Pancreas (tissue), 10 donors: Measurements from ENCODE around the gene ZNF84. TPM values are rescaled to one million over a fixed set of nuclear protein-coding genes. Genes with fewer than 3 reads are reported as not detected.

ENCODE experiments used
- ATAC-seq, 4 donors: fragments of 200-7000 bp; cut with Tn5 transposase; one replicate each; pipeline versions ENCODE4 v1.8.0 to v1.9.1; 2020; ENCODE audit warnings: mild to moderate bottlenecking in 4 of 4, moderate library complexity in 4 of 4
- DNase-seq, 6 donors: peaks; one replicate each; pipeline ENCODE4 v3.0.0-alpha.2; 2020
- FAIRE-seq: peaks from 2 replicates; lab custom pipeline; 2012; peaks lifted over from hg19 to GRCh38; lab: Jason Lieb, UNC
- H3K27ac ChIP-seq, 4 donors: fragments of 200-600 bp; sonication (generic); 1 replicate in 3 of 4; 2 replicates in 1 of 4; pipeline versions ENCODE4 v1.5.0 to v1.8.0; 2020
- H3K27me3 ChIP-seq, 4 donors: fragments of 200-600 bp; one replicate each; pipeline ENCODE4 v1.8.0; 2021
- H3K36me3 ChIP-seq, 3 donors: fragments of 200-600 bp; sonication (generic) in 1 of 3; one replicate each; pipeline versions ENCODE4 v1.5.0 to v1.8.0; 2020 to 2021
- H3K4me1 ChIP-seq, 3 donors: fragments of 200-600 bp; one replicate each; pipeline ENCODE4 v1.8.0; 2021
- H3K4me3 ChIP-seq, 4 donors: fragments of 200-600 bp; sonication (generic) in 2 of 4; one replicate each; pipeline versions ENCODE4 v1.5.0 to v1.8.0; 2020 to 2021
- H3K9me3 ChIP-seq, 4 donors: fragments of 200-600 bp; one replicate each; pipeline ENCODE4 v1.8.0; 2021
- WGBS, 2 donors: extraction: QIAGEN DNeasy Blood & Tissue Kit; methylation state at CpG; one replicate each; pipeline ENCODE4 v1.1.7; 2013; 5-methylcytosine and 5-hydroxymethylcytosine counted together
- intact Hi-C, 3 donors: fragments of 100-400 bp; cut with DNase I; formaldehyde crosslinking; loops; one replicate each; pipeline versions ENCODE4 v1.11.1 to v1.14.2; 2022
- polyA plus RNA-seq, 2 donors: library from polyadenylated mRNA; stranded (reverse); fragments of 200-250 nt; gene quantifications; one replicate each; pipeline ENCODE4 v1.2.3, GENCODE V29; 2013
- total RNA-seq, 6 donors: library from RNA; stranded (reverse); fragmentation: NEBNext Ultra II Directional in 4 of 6; extraction: Animal tissue kit (Norgen Biotek cat#: 25700) in 4 of 6; gene quantifications; one replicate each; pipeline versions ENCODE4 v1.2.1 to v1.2.4, GENCODE V29; 2021 to 2023
- TF ChIP-seq, protein P1 (sequence below), 4 donors: fragments of 200-600 bp; sonication (generic) in 3 of 4; IDR thresholded peaks; one replicate each; pipeline versions ENCODE4 v1.5.0 to v1.8.0; 2021; ENCODE audit warnings: antibody characterized with exemption in 4 of 4
- donor health status: healthy with polysubstance abuse.
- donor health status: DM: no; HTN: no; CAD: no; lungs with moderate emphysema.
- donor health status: DM: no; HTN: no; CAD: no.
- donor health status: control.
- donor health status: control.
- donor health status: Bipolar disorder and iron deficiency.
- donor health status: DM: yes; HTN: yes; CAD: no.
- donor health status: DM: no; HTN: no; CAD: no.
- donor health status: DM: no; HTN: no; CAD: no.
- donor health status: DM: yes; HTN: yes; CAD: no.

The ZNF84 gene
- total and polyA plus RNA-seq, 8 donors: 7.8 to 17.4 (median 10.5) TPM

DNA sequence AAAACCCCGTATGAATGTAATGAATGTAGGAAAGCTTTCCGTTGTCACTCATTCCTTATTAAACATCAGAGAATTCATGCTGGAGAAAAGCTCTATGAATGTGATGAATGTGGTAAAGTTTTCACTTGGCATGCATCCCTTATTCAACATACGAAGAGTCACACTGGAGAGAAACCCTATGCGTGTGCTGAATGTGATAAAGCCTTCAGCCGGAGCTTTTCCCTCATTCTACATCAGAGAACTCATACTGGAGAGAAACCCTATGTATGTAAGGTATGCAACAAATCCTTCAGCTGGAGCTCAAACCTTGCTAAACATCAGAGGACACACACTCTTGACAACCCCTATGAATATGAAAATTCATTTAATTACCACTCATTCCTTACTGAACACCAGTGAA, 68.9 kb downstream of the ZNF84 start:
- Histone ChIP-seq H3K36me3 (peaks cover 9 to 53% (median 22%) of the 10 kb centered on the region in 3 donors), H3K9me3 (peaks cover 0 to 47% (median 18%) of the 10 kb centered on the region in 4 donors), H3K4me3 (no peak overlapping the region), H3K4me1 (no peaks in the 10 kb centered on the region), H3K27me3 (no peaks in the 10 kb centered on the region), H3K27ac (no peak overlapping the region)
- TF ChIP-seq, protein P1, sequence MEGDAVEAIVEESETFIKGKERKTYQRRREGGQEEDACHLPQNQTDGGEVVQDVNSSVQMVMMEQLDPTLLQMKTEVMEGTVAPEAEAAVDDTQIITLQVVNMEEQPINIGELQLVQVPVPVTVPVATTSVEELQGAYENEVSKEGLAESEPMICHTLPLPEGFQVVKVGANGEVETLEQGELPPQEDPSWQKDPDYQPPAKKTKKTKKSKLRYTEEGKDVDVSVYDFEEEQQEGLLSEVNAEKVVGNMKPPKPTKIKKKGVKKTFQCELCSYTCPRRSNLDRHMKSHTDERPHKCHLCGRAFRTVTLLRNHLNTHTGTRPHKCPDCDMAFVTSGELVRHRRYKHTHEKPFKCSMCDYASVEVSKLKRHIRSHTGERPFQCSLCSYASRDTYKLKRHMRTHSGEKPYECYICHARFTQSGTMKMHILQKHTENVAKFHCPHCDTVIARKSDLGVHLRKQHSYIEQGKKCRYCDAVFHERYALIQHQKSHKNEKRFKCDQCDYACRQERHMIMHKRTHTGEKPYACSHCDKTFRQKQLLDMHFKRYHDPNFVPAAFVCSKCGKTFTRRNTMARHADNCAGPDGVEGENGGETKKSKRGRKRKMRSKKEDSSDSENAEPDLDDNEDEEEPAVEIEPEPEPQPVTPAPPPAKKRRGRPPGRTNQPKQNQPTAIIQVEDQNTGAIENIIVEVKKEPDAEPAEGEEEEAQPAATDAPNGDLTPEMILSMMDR (IDR thresholded peaks at IDR 0.05): no peak
- no peak for FAIRE-seq
- 96 to 99% methylated on average over 5 of the region's 5 CpGs for WGBS, 2 donors
- ATAC-seq: no peak
- DNase-seq: no peak
- intact Hi-C loops: no loop called here

DNA sequence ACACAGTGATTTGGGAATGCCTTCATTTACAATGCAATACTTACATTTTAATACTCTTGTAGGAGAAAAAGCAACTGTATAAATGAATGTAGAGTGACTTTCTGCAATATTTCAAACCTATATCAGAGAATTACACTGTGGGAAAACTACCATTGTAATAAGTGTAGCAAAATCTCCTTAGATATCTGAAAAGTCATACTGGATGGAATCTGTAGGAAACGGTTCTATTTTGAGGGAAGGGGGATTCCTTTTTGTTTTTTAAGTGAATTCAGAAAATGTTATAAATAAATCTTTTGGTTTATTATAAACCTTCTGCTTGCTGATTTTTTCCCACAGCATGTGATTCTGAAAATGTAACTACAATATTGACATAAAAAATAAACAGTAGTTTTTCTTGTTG, 69.8 kb downstream of the ZNF84 start:
- 90 to 92% methylated on average over 1 of the region's 1 CpG for WGBS, 2 donors
- Histone ChIP-seq H3K4me3 (no peak overlapping the region), H3K27me3 (no peaks in the 10 kb centered on the region), H3K27ac (no peak overlapping the region), H3K36me3 (peaks cover 9 to 44% (median 22%) of the 10 kb centered on the region in 3 donors), H3K4me1 (no peaks in the 10 kb centered on the region), H3K9me3 (peaks cover 0 to 46% (median 18%) of the 10 kb centered on the region in 4 donors)
- FAIRE-seq (no peak), DNase-seq (no peak), ATAC-seq (no peak)
- intact Hi-C loops: no loop called here
- TF ChIP-seq, protein P1 (IDR thresholded peaks at IDR 0.05): no peak

DNA sequence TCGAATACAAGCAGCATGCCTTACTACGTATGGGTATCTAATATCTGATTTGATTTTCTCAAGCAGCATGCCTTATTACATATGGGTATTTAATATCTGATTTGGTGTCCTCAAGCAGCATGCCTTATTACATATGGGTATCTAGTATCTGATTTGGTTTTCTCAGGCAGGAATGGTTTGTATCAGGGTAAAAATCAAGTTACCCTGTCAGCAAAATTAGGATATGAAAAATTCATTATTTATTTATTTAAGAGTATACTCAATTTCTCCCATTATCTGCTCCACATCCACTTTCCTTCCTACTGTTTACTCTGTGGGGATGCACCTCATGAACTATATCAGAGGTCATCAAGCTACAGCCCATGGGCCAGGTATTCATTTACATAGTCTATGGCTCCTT, 70.8 kb downstream of the ZNF84 start:
- WGBS, 2 donors: 97 to 98% methylated on average over 2 of the region's 2 CpGs
- peaks cover 9 to 38% (median 20%) of the 10 kb centered on the region in 3 donors for H3K36me3 ChIP-seq
- H3K27me3 ChIP-seq: no peaks in the 10 kb centered on the region
- no peak overlapping the region for H3K4me3 ChIP-seq
- intact Hi-C loops: no loop called here
- no peak overlapping the region for H3K27ac ChIP-seq
- no peaks in the 10 kb centered on the region for H3K4me1 ChIP-seq
- TF ChIP-seq, protein P1 (IDR thresholded peaks at IDR 0.05): no peak
- ATAC-seq (no peak), DNase-seq (no peak), FAIRE-seq (no peak)
- peaks cover 0 to 42% (median 18%) of the 10 kb centered on the region in 4 donors for H3K9me3 ChIP-seq

Other genes starting within 250 kb of the ZNF84 start
- 10 to 100 TPM; 25.0 to 44.5 (median 33.4) TPM for gene GOLGA3, start 208.6 kb upstream of the ZNF84 start, total RNA-seq
- 10 to 100 TPM; 12.6 to 26.8 TPM for gene GOLGA3, start 208.6 kb upstream of the ZNF84 start, polyA plus RNA-seq
- 10 to 100 TPM; 14.9 to 19.9 (median 15.4) TPM for gene CHFR, start 149.9 kb upstream of the ZNF84 start, total RNA-seq
- gene CHFR, start 149.9 kb upstream of the ZNF84 start, polyA plus RNA-seq: 10 to 100 TPM; 25.7 to 32.3 TPM
- 1 to 10 TPM; 3.3 to 8.6 (median 4.8) TPM for gene ZNF605, start 81.2 kb upstream of the ZNF84 start, total RNA-seq
- gene ZNF605, start 81.2 kb upstream of the ZNF84 start, polyA plus RNA-seq: 1 to 10 TPM; 3.6 to 4.0 TPM
- gene ZNF26, start 51.1 kb upstream of the ZNF84 start, total RNA-seq: 1 to 10 TPM; 5.1 to 7.9 (median 6.4) TPM
- 1 to 10 TPM; 4.8 to 5.5 TPM for gene ZNF26, start 51.1 kb upstream of the ZNF84 start, polyA plus RNA-seq
- 10 to 100 TPM in 1 of 6 donors, 1 to 10 TPM in 5; 6.5 to 12.5 (median 9.4) TPM for gene ZNF140, start 43.4 kb downstream of the ZNF84 start, total RNA-seq
- gene ZNF140, start 43.4 kb downstream of the ZNF84 start, polyA plus RNA-seq: 10 to 100 TPM; 12.5 to 19.6 TPM
- gene ZNF891, start 92.8 kb downstream of the ZNF84 start, total RNA-seq: 1 to 10 TPM in 4 of 6 donors, under 1 TPM in 2; 0.57 to 1.6 (median 1.0) TPM
- under 1 TPM; 0.80 to 0.95 TPM for gene ZNF891, start 92.8 kb downstream of the ZNF84 start, polyA plus RNA-seq
- gene ZNF10, start 93.1 kb downstream of the ZNF84 start, total RNA-seq: 1 to 10 TPM; 3.9 to 7.5 (median 6.0) TPM
- gene ZNF10, start 93.1 kb downstream of the ZNF84 start, polyA plus RNA-seq: 10 to 100 TPM in 1 of 2 donors, 1 to 10 TPM in 1; 9.3 to 15.9 TPM
- gene ZNF268, start 144.0 kb downstream of the ZNF84 start, total RNA-seq: 10 to 100 TPM in 2 of 6 donors, 1 to 10 TPM in 4; 7.4 to 14.0 (median 9.4) TPM
- 1 to 10 TPM; 2.4 to 3.1 TPM for gene ZNF268, start 144.0 kb downstream of the ZNF84 start, polyA plus RNA-seq
- not detected for gene ANHX, start 198.4 kb downstream of the ZNF84 start, total RNA-seq
- gene ANHX, start 198.4 kb downstream of the ZNF84 start, polyA plus RNA-seq: not detected